Rectal smooth muscle tissue (tissue), 1 donor: Measurements from ENCODE around the gene PNPLA8.
"Not testable (repeated sequence)": the region's sequence is repeated elsewhere in the genome, so short reads cannot be mapped to it uniquely, and the experiment has no call there.

Experiments
- H3K27ac ChIP-seq: one replicate; pipeline ENCODE4 v1.7.0; 2013; ENCODE audit warnings: low read depth, low read length, inconsistent platforms
- H3K27me3 ChIP-seq: one replicate; pipeline ENCODE4 v1.7.0; 2013; ENCODE audit warnings: low read length; ENCODE audit not compliant: control insufficient read depth, insufficient read depth
- H3K36me3 ChIP-seq: one replicate; pipeline ENCODE4 v1.7.0; 2013; ENCODE audit warnings: low read length; ENCODE audit not compliant: control insufficient read depth, insufficient read depth
- H3K4me1 ChIP-seq: one replicate; pipeline ENCODE4 v1.7.0; 2013; ENCODE audit warnings: low read length; ENCODE audit not compliant: control insufficient read depth, insufficient read depth
- H3K4me3 ChIP-seq: one replicate; pipeline ENCODE4 v1.7.0; 2013; ENCODE audit warnings: low read length
- H3K9ac ChIP-seq: one replicate; pipeline ENCODE4 v1.7.0; 2013; ENCODE audit warnings: low read length

Gene PNPLA8

DNA sequence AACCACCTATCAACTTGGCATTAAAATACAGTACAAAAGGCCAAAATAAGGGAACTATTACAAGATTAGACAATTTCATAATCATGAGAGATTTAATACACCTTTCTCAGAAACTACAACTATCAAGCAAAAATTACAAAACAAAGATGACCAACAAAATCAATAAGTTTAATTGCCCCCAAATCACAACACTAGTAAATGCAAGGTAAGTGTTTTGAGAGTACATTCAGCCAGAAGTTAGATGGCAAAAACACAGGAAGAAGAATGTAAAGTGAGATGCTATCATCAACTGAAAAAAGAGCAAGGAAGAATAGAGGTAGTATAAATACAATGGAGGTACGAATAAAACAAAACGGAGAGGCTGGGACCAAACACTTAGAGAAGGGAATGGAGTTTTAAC is 3.2 kb downstream of the PNPLA8 start:
- no peak overlapping the region for H3K27ac ChIP-seq

DNA sequence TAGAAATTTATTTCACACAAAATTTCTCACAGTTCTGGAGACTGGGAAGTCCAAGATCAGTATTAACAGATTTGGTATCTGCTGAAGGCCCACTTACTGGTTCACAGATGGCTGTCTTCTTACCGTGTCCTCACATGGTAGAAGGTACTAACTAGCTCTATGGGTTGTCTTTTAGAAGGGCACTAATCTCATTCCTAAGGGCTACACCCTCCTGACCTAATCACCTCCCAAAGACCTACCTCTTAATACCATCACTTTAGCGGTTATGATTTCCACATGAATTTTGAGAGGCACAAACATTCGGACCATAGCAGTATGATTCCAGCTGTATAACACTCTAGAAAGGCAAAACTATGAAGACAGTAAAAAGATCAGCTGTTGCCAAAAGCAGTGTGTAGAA is 8.0 kb downstream of the PNPLA8 start:
- Histone ChIP-seq H3K4me3 (no peak overlapping the region), H3K27me3 (no peaks in the 10 kb centered on the region), H3K9ac (no peak overlapping the region), H3K4me1 (no peaks in the 10 kb centered on the region), H3K27ac (no peak overlapping the region), H3K36me3 (no peaks in the 10 kb centered on the region)

More for the DNA sequence above, 3.2 kb downstream of the PNPLA8 start:
- no peaks in the 10 kb centered on the region for H3K36me3 ChIP-seq
- no peaks in the 10 kb centered on the region for H3K27me3 ChIP-seq
- H3K4me3 ChIP-seq, result no peak overlapping the region
- peaks cover 9% of the 10 kb centered on the region for H3K4me1 ChIP-seq
- H3K9ac ChIP-seq, result no peak overlapping the region

GRCh38 chr7:108515630-108516029 is 10.3 kb downstream of the PNPLA8 start:
- Histone ChIP-seq H3K36me3 (peaks cover 2% of the 10 kb centered on the region), H3K4me3 (no peak overlapping the region)

DNA sequence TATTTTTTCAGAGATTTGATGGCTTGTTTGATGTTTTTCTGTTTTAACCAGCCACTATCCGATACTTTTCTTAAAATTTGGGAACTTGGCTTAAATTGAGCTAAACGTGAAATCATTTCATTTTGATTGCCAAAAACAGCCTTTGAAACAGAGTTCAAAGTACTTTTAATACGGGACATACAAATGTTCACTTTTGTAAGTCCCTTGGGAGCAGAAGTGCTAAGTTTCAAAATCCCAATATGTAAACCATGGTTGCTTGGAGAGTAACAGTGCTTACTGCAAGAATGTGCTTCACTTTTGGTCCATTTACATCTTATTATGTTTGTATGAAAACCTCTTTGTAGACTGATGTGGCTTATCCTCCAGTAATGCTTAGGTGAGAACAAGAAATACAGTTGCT is 10.9 kb downstream of the PNPLA8 start:
- no peaks in the 10 kb centered on the region for H3K4me1 ChIP-seq
- H3K36me3 ChIP-seq, result peaks cover 2% of the 10 kb centered on the region
- no peak overlapping the region for H3K4me3 ChIP-seq
- no peak overlapping the region for H3K27ac ChIP-seq
- no peaks in the 10 kb centered on the region for H3K27me3 ChIP-seq
- no peak overlapping the region for H3K9ac ChIP-seq

More at GRCh38 chr7:108515630-108516029, 10.3 kb downstream of the PNPLA8 start:
- Histone ChIP-seq H3K27me3 (no peaks in the 10 kb centered on the region), H3K27ac (no peak overlapping the region), H3K4me1 (no peaks in the 10 kb centered on the region), H3K9ac (no peak overlapping the region)

DNA sequence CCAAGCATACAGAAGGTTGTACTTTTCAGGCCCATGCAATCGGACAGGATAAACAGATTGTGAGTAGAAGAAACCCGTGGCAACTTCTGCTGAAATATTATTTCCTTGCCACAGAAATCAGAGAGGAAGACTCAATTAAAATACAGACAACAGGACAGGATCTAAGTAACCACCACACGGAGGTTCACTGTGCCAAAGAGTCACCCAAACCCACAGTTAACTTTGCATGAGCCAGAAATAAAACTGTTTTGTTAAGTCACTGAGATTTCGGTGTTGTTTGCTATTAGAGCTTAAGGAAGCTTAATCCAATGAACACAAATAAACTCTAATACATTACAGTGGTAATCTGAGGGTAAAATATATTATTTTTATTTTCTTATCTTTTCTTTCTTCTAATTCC is 14.0 kb downstream of the PNPLA8 start:
- H3K36me3 ChIP-seq, result peaks cover 2% of the 10 kb centered on the region
- H3K27ac ChIP-seq, result no peak overlapping the region
- no peak overlapping the region for H3K4me3 ChIP-seq
- no peaks in the 10 kb centered on the region for H3K27me3 ChIP-seq
- no peak overlapping the region for H3K9ac ChIP-seq
- no peaks in the 10 kb centered on the region for H3K4me1 ChIP-seq

DNA sequence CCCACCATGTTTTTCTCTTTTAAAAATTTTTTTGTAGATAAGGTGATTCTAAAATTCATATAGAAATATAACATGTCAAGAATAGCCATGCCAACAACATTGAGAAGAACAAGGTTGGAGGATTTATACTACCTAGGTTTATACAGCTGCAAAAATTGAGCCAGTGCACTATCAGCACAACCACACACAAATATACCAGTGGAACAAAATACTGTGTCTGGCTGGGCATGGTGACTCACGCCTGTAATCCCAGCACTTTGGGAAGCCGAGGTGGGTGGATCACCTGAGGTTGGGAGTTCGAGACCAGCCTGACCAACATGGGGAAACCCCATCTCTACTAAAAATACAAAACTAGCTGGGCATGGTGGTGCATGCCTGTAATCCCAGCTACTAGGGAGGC is 21.4 kb downstream of the PNPLA8 start:
- not testable (repeated sequence) for H3K4me1 ChIP-seq, H3K9ac ChIP-seq, H3K27me3 ChIP-seq, H3K4me3 ChIP-seq, H3K36me3 ChIP-seq, H3K27ac ChIP-seq

DNA sequence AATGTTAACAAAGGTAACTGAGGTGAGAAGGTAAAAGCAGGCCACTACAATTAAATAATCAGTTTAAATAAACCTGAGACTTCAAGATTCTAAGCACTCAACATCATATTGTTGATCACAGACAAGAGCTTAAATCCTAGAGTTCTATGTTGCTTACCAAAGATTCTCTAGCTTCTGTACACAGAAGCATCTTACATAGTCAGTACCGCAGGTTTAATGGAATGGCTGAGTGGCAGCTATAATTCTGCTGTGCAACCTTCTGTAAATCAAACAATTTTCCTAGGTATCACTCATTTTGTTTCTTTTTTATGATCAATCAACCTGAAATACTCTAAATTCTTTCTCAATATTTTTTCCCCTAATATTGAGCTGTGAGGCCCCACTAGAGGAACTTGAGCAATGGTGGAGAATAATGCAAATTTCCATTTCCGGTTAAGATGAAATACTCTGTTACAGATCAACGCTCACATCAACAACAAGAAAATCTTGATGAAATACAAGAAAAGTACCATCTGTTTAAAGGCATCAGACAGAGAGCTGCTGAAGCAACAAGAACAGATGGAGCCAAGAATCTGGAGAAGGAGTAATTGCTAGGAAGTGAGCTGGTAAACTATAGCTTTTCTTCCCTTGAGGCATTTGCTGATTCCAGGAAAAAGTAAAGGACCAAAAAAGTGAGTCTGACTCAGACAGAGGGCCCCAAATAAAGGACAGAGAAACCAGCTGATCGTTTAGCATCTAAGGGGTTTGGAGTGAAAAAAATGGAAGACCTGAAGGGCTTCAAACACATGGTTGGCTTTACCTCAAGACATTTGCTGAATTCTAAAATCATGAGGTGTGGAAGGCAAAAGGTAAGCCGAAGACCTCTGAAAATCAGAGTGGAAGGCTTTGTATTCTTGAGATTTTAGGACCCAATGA is 22.6 kb downstream of the PNPLA8 start:
- Histone ChIP-seq H3K4me1 (no peaks in the 10 kb centered on the region), H3K36me3 (peaks cover 4% of the 10 kb centered on the region), H3K9ac (no peak overlapping the region), H3K27me3 (no peaks in the 10 kb centered on the region), H3K4me3 (no peak overlapping the region), H3K27ac (no peak overlapping the region)

GRCh38 chr7:108499566-108499965 is 26.4 kb downstream of the PNPLA8 start:
- Histone ChIP-seq H3K27me3 (no peaks in the 10 kb centered on the region), H3K36me3 (peaks cover 4% of the 10 kb centered on the region), H3K27ac (no peak overlapping the region), H3K4me3 (no peak overlapping the region), H3K9ac (no peak overlapping the region), H3K4me1 (no peaks in the 10 kb centered on the region)

DNA sequence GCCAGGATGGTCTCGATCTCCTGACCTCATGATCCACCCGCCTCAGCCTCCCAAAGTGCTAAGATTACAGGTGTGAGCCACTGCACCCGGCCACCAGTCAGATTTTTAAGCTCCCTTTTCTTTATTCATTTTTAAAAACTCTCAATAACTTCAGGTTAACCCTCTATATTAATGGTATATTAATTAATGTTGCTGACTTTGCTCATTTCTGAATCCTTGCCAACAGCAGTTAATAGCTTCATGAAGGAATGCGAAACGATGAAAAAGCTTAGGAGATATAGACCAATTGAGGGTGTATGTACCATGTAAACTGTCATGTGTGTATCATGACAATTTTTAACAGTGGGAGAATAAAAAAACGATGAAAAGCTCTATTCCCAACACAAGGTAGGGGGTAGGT is 27.5 kb downstream of the PNPLA8 start:
- Histone ChIP-seq H3K4me3 (no peak overlapping the region), H3K4me1 (no peaks in the 10 kb centered on the region), H3K9ac (no peak overlapping the region), H3K36me3 (peaks cover 4% of the 10 kb centered on the region), H3K27ac (no peak overlapping the region), H3K27me3 (no peaks in the 10 kb centered on the region)

- no peak overlapping the region for H3K9ac ChIP-seq
- no peaks in the 10 kb centered on the region for H3K27me3 ChIP-seq
- peaks cover 4% of the 10 kb centered on the region for H3K36me3 ChIP-seq
Measured at GRCh38 chr7:108497082-108497725, 28.7 kb downstream of the PNPLA8 start.

GRCh38 chr7:108492742-108493141 is 33.2 kb downstream of the PNPLA8 start:
- Histone ChIP-seq H3K27ac (no peak overlapping the region), H3K27me3 (no peaks in the 10 kb centered on the region), H3K36me3 (no peaks in the 10 kb centered on the region), H3K4me3 (no peak overlapping the region), H3K4me1 (no peaks in the 10 kb centered on the region), H3K9ac (no peak overlapping the region)

More at GRCh38 chr7:108497082-108497725, 28.7 kb downstream of the PNPLA8 start:
- Histone ChIP-seq H3K27ac (no peak overlapping the region), H3K4me1 (no peaks in the 10 kb centered on the region), H3K4me3 (no peak overlapping the region)

DNA sequence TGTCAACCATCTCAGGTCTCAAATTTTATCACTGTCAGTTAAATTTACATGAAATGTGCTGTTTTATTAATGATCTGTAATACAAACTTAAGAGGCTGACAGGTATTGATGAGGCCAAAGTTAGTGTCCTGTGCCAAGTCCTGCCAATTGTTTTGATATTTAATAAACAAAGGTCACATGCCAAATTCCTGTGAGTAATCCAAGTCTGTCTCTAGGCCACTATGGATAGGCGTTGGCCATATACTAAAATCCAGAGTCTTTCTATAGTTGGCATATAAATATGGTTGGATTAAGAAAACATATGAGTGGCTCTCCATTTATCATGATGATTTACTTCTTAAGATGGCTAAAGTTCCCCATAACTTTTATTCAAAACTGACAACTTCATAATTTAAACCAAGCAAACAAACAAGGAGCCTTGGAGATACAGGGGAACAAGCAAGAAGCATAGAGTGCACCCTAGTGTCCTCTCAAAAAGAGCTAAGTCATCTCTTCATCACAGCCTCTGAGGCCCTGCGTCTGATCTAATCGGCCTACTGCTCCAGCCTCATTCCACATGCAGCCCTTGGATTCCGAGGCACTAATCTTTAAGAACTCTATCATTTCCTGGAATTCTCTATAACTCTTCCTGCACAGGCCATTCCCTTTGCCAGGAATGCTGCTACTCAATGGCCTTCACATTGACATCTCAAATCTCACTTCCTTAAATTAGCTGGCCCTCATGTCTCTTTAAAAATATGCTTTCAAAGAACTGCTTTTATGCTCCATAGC is 37.0 kb downstream of the PNPLA8 start:
- Histone ChIP-seq H3K27me3 (no peaks in the 10 kb centered on the region), H3K27ac (no peak overlapping the region), H3K9ac (no peak overlapping the region), H3K4me1 (no peaks in the 10 kb centered on the region), H3K36me3 (peaks cover 4% of the 10 kb centered on the region), H3K4me3 (no peak overlapping the region)
